Activated CD4-positive, alpha-beta T cell treated with anti-CD3 and anti-CD28 coated beads for 24 hours (primary cell): Measurements from ENCODE around the gene PCDHGB4.
"Not testable (repeated sequence)": the region's sequence is repeated elsewhere in the genome, so short reads cannot be mapped to it uniquely, and the experiment has no call there.

Experiments
- DNase-seq, 2 donors: peaks; one replicate each; pipeline ENCODE4 v3.0.0-alpha.2; 2020; ENCODE audit warnings: low read depth in 2 of 2

Gene PCDHGB4

DNA sequence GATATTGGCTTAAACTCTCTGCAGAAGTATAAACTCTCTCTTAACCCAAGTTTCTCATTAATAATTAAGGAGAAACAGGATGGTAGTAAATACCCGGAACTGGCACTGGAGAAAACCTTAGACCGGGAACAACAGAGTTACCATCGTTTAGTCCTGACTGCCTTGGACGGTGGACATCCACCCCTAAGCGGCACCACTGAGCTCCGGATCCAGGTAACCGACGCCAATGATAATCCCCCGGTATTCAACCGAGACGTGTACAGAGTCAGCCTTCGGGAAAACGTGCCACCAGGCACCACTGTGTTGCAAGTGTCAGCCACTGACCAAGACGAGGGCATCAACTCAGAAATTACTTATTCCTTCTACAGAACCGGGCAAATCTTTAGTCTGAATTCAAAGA lies 11.1 kb downstream of the PCDHGB4 start:
- DNase-seq = no peak

DNA sequence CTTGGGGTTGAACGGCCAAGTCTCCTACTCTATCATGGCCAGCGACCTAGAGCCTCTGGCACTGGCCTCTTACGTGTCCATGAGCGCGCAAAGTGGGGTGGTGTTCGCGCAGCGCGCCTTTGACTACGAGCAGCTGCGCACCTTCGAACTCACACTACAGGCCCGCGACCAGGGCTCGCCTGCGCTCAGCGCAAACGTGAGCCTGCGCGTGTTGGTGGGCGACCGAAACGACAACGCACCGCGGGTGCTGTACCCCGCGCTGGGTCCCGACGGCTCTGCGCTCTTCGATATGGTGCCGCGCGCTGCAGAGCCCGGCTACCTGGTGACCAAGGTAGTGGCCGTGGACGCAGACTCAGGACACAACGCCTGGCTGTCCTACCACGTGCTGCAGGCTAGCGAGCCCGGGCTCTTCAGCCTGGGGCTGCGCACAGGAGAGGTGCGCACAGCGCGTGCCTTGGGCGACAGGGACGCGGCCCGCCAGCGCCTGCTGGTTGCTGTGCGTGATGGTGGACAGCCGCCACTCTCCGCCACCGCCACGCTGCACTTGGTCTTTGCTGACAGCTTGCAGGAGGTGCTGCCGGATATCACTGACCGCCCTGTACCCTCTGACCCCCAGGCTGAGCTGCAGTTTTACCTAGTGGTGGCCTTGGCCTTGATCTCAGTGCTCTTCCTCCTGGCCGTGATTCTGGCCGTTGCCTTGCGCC lies 12.2 kb downstream of the PCDHGB4 start:
- no peak for DNase-seq

DNA sequence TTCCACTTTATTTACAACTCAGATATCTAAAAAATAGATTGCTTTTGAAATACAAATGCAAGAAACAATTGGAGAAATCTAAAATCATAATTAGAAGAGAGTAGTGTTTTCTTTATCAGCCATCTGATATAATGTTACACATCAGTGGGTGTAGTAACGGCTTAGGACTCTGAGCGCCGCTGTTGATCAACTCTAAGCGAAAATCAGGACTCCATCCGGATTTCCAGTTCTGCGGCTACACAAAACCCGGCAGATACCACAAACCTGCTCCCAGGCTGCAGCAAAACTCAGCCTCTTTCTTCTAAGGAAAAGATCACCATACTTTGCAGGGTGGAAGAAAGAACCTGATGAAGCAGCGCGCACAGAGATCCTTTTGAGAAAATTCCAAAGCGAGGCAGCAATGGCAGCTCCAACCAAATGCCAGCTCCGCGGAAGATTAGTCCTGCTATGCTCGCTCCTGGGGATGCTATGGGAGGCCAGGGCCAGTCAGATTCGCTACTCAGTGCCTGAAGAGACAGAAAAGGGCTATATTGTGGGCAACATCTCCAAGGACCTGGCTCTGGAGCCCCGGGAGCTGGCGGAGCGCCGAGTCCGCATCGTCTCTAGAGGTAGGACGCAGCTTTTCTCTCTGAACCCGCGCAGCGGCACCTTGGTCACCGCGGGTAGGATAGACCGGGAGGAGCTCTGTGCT lies 15.2 kb downstream of the PCDHGB4 start, which contains the start of gene PCDHGA9:
Gene PCDHGA9 (plus strand): TSS at position 226 of the 691 bp plus-strand sequence. CDS start 175 bp downstream, at position 401.
- DNase-seq = no peak

DNA sequence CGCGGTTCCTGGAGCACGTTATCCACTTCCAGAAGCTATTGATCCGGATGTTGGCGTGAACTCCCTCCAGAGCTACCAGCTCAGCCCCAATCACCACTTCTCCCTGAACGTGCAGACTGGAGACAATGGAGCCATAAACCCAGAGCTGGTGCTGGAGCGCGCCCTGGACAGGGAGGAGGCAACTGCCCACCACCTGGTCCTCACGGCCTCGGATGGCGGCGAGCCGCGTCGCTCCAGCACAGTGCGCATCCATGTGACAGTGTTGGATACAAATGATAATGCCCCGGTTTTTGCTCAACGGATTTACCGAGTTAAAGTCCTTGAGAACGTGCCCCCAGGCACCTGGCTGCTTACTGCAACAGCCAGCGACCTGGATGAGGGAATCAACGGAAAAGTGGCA lies 15.9 kb downstream of the PCDHGB4 start:
- no peak for DNase-seq

DNA sequence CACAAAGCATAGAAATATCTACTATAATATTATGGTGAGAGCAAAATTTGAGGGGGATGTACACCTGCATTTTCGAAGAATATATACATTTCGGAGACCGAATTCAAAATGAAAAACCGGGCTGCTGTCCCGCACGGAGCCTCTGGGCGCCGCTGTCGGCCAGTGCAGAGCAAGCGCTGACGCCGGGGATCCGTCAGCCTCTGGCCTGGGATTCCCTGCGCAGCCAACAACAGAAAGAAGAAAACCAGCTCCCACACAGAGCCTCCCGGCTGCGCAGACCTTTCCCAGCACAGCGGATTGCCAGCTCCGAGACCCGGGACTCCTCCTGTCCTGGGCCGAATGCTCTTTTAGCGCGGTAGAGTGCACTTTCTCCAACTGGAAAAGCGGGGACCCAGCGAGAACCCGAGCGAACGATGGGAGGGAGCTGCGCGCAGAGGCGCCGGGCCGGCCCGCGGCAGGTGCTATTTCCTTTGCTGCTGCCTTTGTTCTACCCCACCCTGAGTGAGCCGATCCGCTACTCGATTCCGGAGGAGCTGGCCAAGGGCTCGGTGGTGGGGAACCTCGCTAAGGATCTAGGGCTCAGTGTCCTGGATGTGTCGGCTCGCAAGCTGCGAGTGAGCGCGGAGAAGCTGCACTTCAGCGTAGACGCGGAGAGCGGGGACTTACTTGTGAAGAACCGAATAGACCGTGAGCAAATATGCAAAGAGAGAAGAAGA lies 20.4 kb downstream of the PCDHGB4 start, which contains the start of gene PCDHGB6:
Gene PCDHGB6 (plus strand): TSS at position 232 of the 716 bp plus-strand sequence. CDS start 182 bp downstream, at position 414.
- DNase-seq = not testable (repeated sequence)

DNA sequence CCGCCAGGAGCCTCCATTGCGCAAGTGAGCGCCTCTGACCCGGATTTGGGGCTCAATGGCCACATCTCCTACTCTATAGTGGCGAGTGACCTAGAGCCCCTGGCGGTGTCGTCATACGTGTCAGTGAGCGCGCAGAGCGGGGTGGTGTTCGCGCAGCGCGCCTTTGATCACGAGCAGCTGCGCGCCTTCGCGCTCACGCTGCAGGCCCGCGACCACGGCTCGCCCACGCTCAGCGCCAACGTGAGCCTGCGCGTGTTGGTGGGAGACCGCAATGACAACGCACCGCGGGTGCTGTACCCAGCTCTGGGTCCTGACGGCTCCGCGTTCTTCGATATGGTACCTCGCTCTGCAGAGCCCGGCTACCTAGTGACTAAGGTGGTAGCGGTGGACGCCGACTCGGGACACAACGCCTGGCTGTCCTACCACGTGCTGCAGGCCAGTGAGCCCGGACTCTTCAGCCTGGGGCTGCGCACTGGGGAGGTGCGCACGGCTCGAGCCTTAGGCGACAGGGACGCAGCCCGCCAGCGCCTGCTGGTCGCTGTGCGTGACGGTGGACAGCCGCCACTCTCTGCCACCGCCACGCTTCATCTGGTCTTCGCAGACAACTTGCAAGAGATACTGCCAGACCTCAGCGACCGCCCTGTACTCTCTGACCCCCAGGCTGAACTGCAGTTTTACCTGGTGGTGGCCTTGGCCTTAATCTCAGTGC lies 22.3 kb downstream of the PCDHGB4 start:
- no peak for DNase-seq

DNA sequence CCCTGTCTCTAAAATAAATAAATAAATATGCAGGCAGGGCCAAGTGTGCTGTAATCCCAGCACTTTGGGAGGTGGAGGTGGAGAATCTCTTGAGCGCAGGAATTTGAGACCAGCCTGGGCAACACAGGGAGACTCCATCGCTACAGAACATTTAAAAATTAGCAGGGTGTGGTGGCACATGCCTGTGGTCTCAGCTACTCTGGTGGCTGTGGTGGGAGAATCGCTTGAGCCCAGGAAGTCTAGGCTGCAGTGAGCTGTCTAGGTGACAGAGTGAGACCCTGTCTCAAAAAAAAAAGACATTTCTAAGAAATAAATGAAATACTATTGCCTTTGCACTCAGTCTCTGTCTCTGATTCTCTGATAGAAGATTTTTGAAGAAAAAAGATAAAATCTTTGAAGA lies 24.1 kb downstream of the PCDHGB4 start:
- no peak for DNase-seq

DNA sequence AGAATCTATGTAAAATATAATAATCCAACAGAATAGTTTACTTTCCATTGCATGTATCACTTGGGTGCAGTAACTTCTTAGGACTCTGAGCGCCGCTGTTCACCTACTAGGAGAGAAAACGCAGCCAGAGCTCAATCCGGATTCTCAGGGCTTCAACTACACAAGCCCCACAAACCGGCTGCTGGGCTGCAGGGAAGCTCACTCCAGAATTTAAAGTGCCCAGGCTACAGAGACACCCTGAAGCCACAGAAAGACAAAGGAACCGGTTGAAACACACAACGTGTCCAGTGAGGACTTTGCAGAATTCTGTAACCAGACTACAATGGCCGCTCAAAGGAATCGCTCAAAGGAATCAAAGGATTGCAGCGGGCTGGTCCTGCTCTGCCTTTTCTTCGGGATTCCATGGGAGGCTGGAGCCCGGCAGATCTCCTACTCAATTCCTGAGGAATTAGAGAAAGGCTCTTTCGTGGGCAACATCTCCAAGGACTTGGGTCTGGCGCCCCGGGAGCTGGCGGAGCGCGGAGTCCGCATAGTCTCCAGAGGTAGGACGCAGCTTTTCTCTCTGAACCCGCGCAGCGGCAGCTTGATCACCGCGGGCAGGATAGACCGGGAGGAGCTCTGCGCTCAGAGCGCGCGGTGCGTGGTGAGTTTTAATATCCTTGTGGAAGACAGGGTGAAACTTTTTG lies 25.5 kb downstream of the PCDHGB4 start, which contains the start of gene PCDHGA10:
Gene PCDHGA10 (plus strand): TSS at position 134 of the 686 bp plus-strand sequence. CDS start 189 bp downstream, at position 323.
- peak; percentile 32 to 44 for DNase-seq

DNA sequence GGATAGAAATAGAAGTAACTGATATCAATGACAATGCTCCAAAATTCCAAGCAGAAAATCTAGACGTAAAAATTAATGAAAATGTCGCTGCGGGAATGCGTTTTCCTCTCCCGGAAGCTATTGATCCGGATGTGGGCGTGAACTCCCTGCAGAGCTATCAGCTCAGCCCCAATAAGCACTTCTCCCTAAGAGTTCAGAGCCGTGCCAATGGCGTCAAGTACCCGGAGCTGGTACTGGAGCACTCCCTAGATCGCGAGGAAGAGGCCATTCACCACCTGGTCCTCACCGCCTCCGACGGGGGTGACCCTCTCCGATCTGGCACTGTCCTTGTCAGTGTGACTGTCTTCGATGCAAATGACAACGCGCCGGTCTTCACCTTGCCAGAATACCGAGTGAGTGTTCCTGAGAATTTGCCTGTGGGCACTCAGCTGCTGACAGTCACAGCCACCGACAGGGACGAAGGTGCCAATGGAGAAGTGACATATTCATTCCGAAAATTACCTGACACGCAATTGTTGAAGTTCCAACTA lies 26.1 kb downstream of the PCDHGB4 start:
- no peak for DNase-seq

DNA sequence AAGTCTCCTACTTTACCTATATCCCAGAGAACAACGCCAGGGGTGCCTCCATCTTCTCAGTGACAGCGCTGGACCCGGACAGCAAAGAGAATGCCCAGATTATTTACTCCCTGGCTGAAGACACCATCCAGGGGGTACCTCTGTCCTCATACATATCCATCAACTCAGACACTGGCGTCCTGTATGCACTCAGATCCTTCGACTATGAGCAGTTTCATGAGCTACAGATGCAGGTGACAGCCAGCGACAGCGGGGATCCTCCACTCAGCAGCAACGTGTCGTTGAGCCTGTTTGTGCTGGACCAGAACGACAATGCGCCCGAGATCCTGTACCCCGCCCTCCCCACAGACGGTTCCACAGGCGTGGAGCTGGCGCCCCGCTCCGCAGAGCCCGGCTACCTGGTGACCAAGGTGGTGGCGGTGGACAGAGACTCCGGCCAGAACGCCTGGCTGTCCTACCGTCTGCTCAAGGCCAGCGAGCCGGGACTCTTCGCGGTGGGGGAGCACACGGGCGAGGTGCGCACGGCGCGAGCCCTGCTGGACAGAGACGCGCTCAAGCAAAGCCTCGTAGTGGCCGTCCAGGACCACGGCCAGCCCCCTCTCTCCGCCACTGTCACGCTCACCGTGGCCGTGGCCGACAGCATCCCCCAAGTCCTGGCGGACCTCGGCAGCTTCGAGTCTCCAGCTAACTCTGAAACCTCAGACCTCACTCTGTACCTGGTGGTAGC lies 27.2 kb downstream of the PCDHGB4 start:
- not testable (repeated sequence) for DNase-seq

DNA sequence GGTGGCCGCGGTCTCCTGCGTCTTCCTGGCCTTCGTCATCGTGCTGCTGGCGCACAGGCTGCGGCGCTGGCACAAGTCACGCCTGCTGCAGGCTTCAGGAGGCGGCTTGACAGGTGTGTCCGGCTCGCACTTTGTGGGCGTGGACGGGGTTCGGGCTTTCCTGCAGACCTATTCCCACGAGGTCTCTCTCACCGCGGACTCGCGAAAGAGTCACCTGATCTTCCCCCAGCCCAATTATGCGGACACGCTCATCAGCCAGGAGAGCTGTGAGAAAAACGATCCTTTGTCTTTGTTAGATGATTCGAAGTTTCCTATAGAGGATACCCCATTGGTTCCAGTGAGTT lies 27.7 kb downstream of the PCDHGB4 start:
- DNase-seq = not testable (repeated sequence)

DNA sequence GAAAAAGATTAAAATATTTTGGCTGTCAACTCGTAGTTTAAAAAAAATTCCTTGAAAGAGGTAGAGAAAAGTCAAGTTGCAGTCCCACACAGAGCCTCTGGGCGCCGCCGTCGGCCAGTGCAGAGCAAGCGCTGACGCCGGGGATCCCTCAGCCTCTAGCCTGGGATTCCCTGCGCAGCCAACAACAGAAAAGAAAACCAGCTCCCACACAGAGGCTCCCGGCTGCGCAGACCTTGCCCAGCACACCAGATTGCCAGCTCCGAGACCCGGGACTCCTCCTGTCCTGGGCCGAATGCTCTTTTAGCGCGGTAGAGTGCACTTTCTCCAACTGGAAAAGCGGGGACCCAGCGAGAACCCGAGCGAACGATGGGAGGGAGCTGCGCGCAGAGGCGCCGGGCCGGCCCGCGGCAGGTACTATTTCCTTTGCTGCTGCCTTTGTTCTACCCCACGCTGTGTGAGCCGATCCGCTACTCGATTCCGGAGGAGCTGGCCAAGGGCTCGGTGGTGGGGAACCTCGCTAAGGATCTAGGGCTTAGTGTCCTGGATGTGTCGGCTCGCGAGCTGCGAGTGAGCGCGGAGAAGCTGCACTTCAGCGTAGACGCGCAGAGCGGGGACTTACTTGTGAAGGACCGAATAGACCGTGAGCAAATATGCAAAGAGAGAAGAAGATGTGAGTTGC lies 30.1 kb downstream of the PCDHGB4 start, which contains the start of gene PCDHGB7:
Gene PCDHGB7 (plus strand): TSS at position 184 of the 679 bp plus-strand sequence. CDS start 183 bp downstream, at position 367.
- peak; percentile 14 to 43 for DNase-seq

DNA sequence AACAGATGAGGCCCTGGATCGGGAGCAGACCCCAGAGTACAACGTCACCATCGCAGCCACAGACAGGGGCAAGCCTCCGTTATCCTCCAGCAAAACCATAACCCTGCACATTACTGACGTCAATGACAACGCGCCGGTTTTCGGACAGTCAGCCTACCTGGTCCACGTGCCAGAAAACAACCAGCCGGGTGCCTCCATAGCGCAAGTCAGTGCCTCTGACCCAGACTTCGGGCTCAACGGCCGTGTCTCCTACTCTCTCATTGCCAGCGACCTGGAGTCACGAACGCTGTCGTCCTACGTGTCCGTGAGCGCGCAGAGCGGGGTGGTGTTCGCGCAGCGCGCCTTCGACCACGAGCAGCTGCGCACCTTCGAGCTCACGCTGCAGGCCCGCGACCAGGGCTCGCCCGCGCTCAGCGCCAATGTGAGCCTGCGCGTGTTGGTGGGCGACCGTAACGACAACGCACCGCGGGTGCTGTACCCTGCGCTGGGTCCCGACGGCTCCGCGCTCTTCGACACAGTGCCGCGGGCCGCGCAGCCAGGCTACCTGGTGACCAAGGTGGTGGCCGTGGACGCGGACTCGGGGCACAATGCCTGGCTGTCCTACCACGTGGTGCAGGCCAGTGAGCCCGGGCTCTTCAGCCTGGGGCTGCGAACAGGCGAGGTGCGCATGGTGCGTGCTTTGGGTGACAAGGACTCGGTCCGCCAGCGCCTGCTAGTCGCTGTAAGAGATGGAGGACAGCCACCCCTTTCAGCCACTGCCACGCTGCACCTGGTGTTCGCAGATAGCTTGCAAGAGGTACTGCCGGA lies 31.8 kb downstream of the PCDHGB4 start:
- no peak for DNase-seq

DNA sequence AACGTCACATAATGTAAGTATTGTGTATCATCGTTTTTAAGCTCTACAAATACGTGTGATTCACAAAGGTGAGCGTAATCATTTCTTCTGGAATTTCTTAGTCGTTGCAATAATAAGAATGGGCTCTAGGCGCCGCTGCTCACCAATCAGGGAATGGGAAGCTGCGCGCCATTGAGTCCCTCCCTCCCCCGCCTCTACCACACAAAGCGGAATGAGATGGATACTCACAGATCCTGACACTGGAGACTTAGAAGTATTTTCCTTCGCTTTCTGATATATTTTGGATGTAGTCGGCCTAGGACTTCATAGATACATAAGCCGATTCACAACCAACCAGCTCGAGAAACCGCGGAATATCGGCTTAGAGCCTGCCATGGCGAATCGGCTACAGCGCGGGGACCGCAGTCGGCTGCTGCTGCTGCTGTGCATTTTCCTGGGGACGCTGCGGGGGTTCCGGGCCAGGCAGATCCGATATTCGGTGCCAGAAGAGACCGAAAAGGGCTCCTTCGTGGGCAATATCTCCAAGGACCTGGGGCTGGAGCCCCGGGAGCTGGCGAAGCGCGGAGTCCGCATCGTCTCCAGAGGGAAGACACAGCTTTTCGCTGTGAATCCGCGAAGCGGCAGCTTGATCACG lies 33.5 kb downstream of the PCDHGB4 start, which contains the start of gene PCDHGA11:
Gene PCDHGA11 (plus strand): TSS at position 197 of the 634 bp plus-strand sequence. CDS start 177 bp downstream, at position 374.
- DNase-seq = peak in 1 of 2 donors; percentile 14

DNA sequence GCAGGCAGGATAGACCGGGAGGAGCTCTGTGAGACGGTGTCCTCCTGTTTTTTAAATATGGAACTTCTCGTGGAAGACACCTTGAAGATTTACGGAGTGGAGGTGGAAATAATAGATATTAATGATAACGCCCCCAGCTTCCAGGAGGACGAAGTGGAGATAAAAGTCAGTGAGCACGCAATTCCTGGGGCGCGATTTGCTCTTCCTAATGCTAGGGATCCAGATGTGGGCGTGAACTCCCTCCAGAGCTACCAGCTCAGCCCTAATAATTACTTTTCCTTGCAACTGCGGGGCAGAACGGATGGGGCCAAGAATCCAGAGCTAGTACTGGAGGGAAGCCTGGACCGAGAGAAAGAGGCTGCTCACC lies 34.0 kb downstream of the PCDHGB4 start:
- no peak for DNase-seq

DNA sequence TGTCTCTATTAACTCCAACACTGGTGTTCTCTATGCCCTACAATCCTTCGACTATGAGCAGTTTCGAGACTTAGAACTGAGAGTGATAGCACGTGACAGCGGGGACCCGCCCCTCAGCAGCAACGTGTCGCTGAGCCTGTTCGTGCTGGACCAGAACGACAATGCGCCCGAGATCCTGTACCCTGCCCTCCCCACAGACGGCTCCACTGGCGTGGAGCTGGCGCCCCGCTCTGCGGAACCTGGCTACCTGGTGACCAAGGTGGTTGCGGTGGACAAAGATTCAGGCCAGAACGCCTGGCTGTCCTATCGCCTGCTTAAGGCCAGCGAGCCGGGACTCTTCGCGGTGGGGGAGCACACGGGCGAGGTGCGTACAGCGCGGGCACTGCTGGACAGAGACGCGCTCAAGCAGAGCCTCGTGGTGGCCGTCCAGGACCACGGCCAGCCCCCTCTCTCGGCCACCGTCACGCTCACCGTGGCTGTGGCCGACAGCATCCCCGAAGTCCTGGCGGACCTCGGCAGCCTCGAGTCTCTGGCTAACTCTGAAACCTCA lies 35.3 kb downstream of the PCDHGB4 start:
- no peak for DNase-seq

DNA sequence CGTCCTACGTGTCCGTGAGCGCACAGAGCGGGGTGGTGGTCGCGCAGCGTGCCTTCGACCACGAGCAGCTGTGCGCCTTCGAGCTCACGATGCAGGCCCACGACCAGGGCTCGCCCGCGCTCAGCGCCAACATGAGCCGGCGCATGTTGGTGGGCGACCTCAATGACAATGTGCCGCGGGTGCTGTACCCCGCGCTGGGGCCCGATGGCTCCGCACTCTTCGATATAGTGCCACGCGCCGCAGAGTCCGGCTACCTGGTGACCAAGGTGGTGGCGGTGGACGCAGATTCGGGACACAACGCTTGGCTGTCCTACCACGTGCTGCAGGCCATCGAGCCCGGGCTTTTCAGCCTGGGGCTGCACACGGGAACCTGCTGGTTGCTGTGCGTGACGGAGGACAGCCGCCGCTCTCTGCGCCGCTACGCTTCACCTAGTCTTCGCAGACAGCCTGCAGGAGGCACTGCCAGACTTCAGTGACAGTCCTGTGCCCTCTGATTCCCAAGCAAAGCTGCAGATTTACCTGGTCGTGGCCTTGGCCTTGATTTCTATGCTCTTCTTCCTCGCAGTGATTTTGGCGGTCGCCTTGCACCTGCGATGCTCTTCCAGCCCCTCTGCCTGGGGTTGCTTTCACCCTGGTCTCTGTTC lies 40.4 kb downstream of the PCDHGB4 start:
- no peak for DNase-seq
